K562 (cell line): ENCODE data around the gene EHMT2. TPM values are rescaled to one million over a fixed set of nuclear protein-coding genes. Genes with fewer than 3 reads are reported as not detected.

ENCODE experiments used
- ATAC-seq: fragments of 200-7000 bp; cut with Tn5 transposase; 3 replicates; pipeline ENCODE4 v1.9.1; 2020; ENCODE audit warnings: moderate library complexity
- BruUV-seq: library from RNA; stranded (reverse); fragments of 400-500 nt; replicated peaks from 2 replicates; lab custom pipeline; 2021; lab: Mats Ljungman, UMichigan
- CTCF ChIA-PET: fragments of 300-600 bp; formaldehyde crosslinking; extraction: SDS; loops from one replicate; lab custom pipeline; 2021; ENCODE audit warnings: low intra/inter-chr PET ratio; lab: Yijun Ruan, JAX
- POLR2A ChIA-PET: fragments of 300-600, 350-650 bp; sonication (Branson Sonifier 250); formaldehyde crosslinking; extraction: SDS; loops from one replicate; lab custom pipeline; 2021; ENCODE audit warnings: antibody characterized with exemption, inconsistent platforms; lab: Yijun Ruan, JAX
- DNase-seq, 4 experiments: peaks; one replicate each; pipeline versions ENCODE4 v3.0.0 to v3.0.0-alpha.2; 2011 to 2018; ENCODE audit warnings: low spot score in 3 of 4, mixed read lengths in 3 of 4; ENCODE audit errors: extremely low read depth in 1 of 4
- FAIRE-seq: peaks from 2 replicates; lab custom pipeline; 2011; peaks lifted over from hg19 to GRCh38; lab: Jason Lieb, UNC
- H2AFZ ChIP-seq: 2 replicates; pipeline ENCODE4 v1.6.0; 2011; ENCODE audit warnings: low read depth, low read length, control low read depth, inconsistent platforms
- H3K27ac ChIP-seq: fragments of 200-600 bp; 3 replicates; pipeline ENCODE4 v1.8.0; 2011; ENCODE audit warnings: low read depth, mild to moderate bottlenecking, control low read depth, inconsistent platforms, low read length, moderate library complexity, mixed read lengths; ENCODE audit errors: extremely low read depth
- H3K27me3 ChIP-seq, 2 experiments: fragments of 300-600 bp in 1 of 2; 2 replicates in 1 of 2; 3 replicates in 1 of 2; pipeline versions ENCODE4 v1.6.0 to v1.8.0; 2011; ENCODE audit warnings: inconsistent platforms in 2 of 2, low read length in 2 of 2, mild to moderate bottlenecking in 1 of 2, mixed read lengths in 1 of 2, moderate library complexity in 1 of 2; ENCODE audit not compliant: control insufficient read depth in 2 of 2, insufficient read depth in 2 of 2
- H3K36me3 ChIP-seq: fragments of 300-600 bp; 3 replicates; pipeline ENCODE4 v1.8.0; 2011; ENCODE audit warnings: mild to moderate bottlenecking, low read length, inconsistent platforms; ENCODE audit not compliant: control insufficient read depth, insufficient read depth
- H3K4me1 ChIP-seq, 2 experiments: fragments of 200-600 bp in 1 of 2; replicated peaks in 1 of 2; 2 replicates in 1 of 2; 3 replicates in 1 of 2; pipeline versions ENCODE4 v1.5.1 to v1.8.0; 2011; ENCODE audit warnings: inconsistent platforms in 2 of 2, low read length in 2 of 2, mild to moderate bottlenecking in 1 of 2, mixed read lengths in 1 of 2, moderate library complexity in 1 of 2; ENCODE audit not compliant: control insufficient read depth in 2 of 2, insufficient read depth in 2 of 2
- H3K4me2 ChIP-seq: 2 replicates; pipeline ENCODE4 v1.6.1; 2011; ENCODE audit warnings: low read length, control low read depth, inconsistent platforms, mixed read lengths; ENCODE audit not compliant: insufficient read depth
- H3K4me3 ChIP-seq: fragments of 200-600 bp; sonication (generic), shearing (Covaris generic); 2 replicates; pipeline ENCODE4 v1.5.1; 2016; ENCODE audit warnings: control low read depth, inconsistent platforms
- H3K79me2 ChIP-seq: fragments of 200-600 bp; 3 replicates; pipeline ENCODE4 v1.8.0; 2011; ENCODE audit warnings: low read length, inconsistent platforms; ENCODE audit not compliant: control insufficient read depth, insufficient read depth
- H3K9ac ChIP-seq, 2 experiments: 2 replicates each; pipeline versions ENCODE4 v1.6.0 to v1.6.1; 2011; ENCODE audit warnings: low read depth in 2 of 2, low read length in 2 of 2, control low read depth in 1 of 2, inconsistent platforms in 1 of 2, mild to moderate bottlenecking in 1 of 2, mixed read lengths in 1 of 2; ENCODE audit not compliant: insufficient read depth in 1 of 2
- H3K9me1 ChIP-seq: one replicate; pipeline ENCODE4 v1.6.0; 2011; ENCODE audit warnings: inconsistent platforms, mild to moderate bottlenecking, low read length, moderate library complexity; ENCODE audit not compliant: control insufficient read depth, insufficient read depth
- H3K9me3 ChIP-seq: replicated peaks from 2 replicates; pipeline ENCODE4 v1.5.1; 2011; ENCODE audit warnings: low read depth, low read length, inconsistent platforms; ENCODE audit not compliant: control insufficient read depth, insufficient read depth
- H4K20me1 ChIP-seq: replicated peaks from 2 replicates; pipeline ENCODE4 v1.6.1; 2011; ENCODE audit warnings: low read length, inconsistent platforms, mixed read lengths; ENCODE audit not compliant: control insufficient read depth, insufficient read depth
- CBFA2T3 ChIP-seq: fragments of 450-650 bp; IDR thresholded peaks from 2 replicates; pipeline ENCODE4 v1.6.1; 2017
- CREB3L1 ChIP-seq: fragments of 450-650 bp; IDR thresholded peaks from 2 replicates; pipeline ENCODE4 v1.6.1; 2014; ENCODE audit warnings: low read depth, mild to moderate bottlenecking, moderate library complexity, borderline replicate concordance
- CTBP1 ChIP-seq: fragments of 450-650 bp; IDR thresholded peaks from 2 replicates; pipeline ENCODE4 v1.6.1; 2016; ENCODE audit warnings: borderline replicate concordance
- HDAC1 ChIP-seq, 2 experiments: fragments of 450-650 bp; IDR thresholded peaks; 2 replicates each; pipeline ENCODE4 v1.6.1; 2016 to 2017; ENCODE audit warnings: inconsistent platforms in 1 of 2, mild to moderate bottlenecking in 1 of 2, moderate library complexity in 1 of 2
- KDM1A ChIP-seq, 2 experiments: fragments of 450-650 bp; IDR thresholded peaks; 2 replicates each; pipeline ENCODE4 v1.6.1; 2016; ENCODE audit warnings: mild to moderate bottlenecking in 2 of 2
- MTA3 ChIP-seq: fragments of 450-650 bp; formaldehyde crosslinking; IDR thresholded peaks from 2 replicates; pipeline ENCODE4 v1.6.1; 2017; ENCODE audit warnings: mild to moderate bottlenecking, borderline replicate concordance
- MYC ChIP-seq, 2 experiments: fragments of 250-450 bp in 1 of 2; sonication (Bioruptor Pico) in 1 of 2; IDR thresholded peaks; 2 replicates each; pipeline versions ENCODE4 v1.5.1 to v1.6.1; 2012 to 2021; ENCODE audit warnings: low read depth in 2 of 2, borderline replicate concordance in 1 of 2, improper control_type of control experiment in 1 of 2, low read length in 1 of 2, mild to moderate bottlenecking in 1 of 2, moderate library complexity in 1 of 2
- RCOR1 ChIP-seq, 2 experiments: IDR thresholded peaks; 2 replicates each; pipeline ENCODE4 v1.6.1; 2012; ENCODE audit warnings: low read depth in 2 of 2, low read length in 2 of 2, borderline replicate concordance in 1 of 2, improper control_type of control experiment in 1 of 2
- ZEB2 ChIP-seq: fragments of 450-650 bp; IDR thresholded peaks from 2 replicates; pipeline ENCODE4 v1.6.1; 2016
- WGBS: fragments of 100-300 bp; shearing (Covaris generic); methylation state at CpG from one replicate; pipeline ENCODE4 v1.1.6; 2016; ENCODE audit warnings: low coverage, mixed read lengths; ENCODE audit not compliant: insufficient coverage; ENCODE audit errors: missing lambda C conversion rate; 5-methylcytosine and 5-hydroxymethylcytosine counted together
- in situ Hi-C: fragments of 300-500 bp; cut with MboI; formaldehyde crosslinking; loops from 4 replicates; pipeline ENCODE4 v1.15.0; 2018; ENCODE audit warnings: inconsistent platforms, mixed read lengths
- intact Hi-C: fragments of 100-400 bp; cut with micrococcal nuclease; formaldehyde crosslinking; loops from 2 replicates; pipeline ENCODE4 v1.14.2; 2022
- polyA plus RNA-seq, 8 experiments: library from polyadenylated mRNA; depleted of rRNA in 4 of 8; stranded (reverse) in 5 of 8; unstranded in 3 of 8; fragments of >200 nt; fragmentation: Nextera tagmentation in 2 of 8; fragmentation: Illumina TruSeq in 1 of 8; extraction: Ambion mirVana in 2 of 8; extraction: Trizol in 1 of 8; gene quantifications; 2 replicates each; pipeline versions ENCODE4 v1.2.1 to v1.2.3, GENCODE V29; 2011 to 2014; ENCODE audit warnings: inconsistent platforms in 1 of 8, missing spikeins in 1 of 8
- total RNA-seq, 7 experiments: library from RNA; depleted of rRNA in 6 of 7; stranded (reverse); fragments of >200 nt in 6 of 7; fragmentation: Illumina TruSeq in 2 of 7; extraction: Trizol in 2 of 7; gene quantifications; 2 replicates each; pipeline versions ENCODE4 v1.2.1 to v1.2.3, GENCODE V29; 2011 to 2021; ENCODE audit warnings: low replicate concordance in 1 of 7

EHMT2 gene
- total and polyA plus RNA-seq, 9 of the 15 experiments (the other 6 are each of a cell fraction or from before 2014, with no cell fraction given) = 2.1 to 63.8 (median 38.5) TPM

GRCh38 chr6:31874836-31875572 is 22.5 kb downstream of the EHMT2 start:
- H3K27ac ChIP-seq = no peak overlapping the region
- TF ChIP-seq KDM1A (IDR thresholded peaks at IDR 0.05) = peak; percentile 58 to 69; a peak in 3 of 4 replicates
- TF ChIP-seq CBFA2T3 = peak; percentile 49; the same call in 1 of the 2 replicates
- TF ChIP-seq MYC (IDR thresholded peaks at IDR 0.05; ENCODE audit: low read depth, low read length) = 0 out of 2 replicates have a peak, but pooled peaks have one; percentile 23
- no peak for TF ChIP-seq MYC (CRISPR knock-in tag; IDR thresholded peaks at IDR 0.05; ENCODE audit: borderline replicate concordance, low read depth)
- peak; percentile 63 for TF ChIP-seq ZEB2
- TF ChIP-seq RCOR1 (IDR thresholded peaks at IDR 0.05; ENCODE audit: borderline replicate concordance in 1 of 2, low read depth in 2 of 2, low read length in 2 of 2) = peak in 1 of 2 experiments; percentile 93; a peak in 2 of 4 replicates
- TF ChIP-seq MTA3 = no peak
- TF ChIP-seq CTBP1 = peak; percentile 93; the same call in 1 of the 2 replicates
- TF ChIP-seq CREB3L1 = no peak
- 0 out of 4 replicates have a peak, but pooled peaks of 1 of the 2 experiments have one; percentile 26 for TF ChIP-seq HDAC1 (IDR thresholded peaks at IDR 0.05)
- peaks cover 6% of the 10 kb centered on the region; the same call in 2 of the 3 replicates for H3K36me3 ChIP-seq
- H3K9me3 ChIP-seq = no peaks in the 10 kb centered on the region
- in situ Hi-C loops (no loop called here), intact Hi-C loops (no loop called here)
- BruUV-seq = no TSS peak
- H3K4me2 ChIP-seq = no peak overlapping the region
- 20% methylated on average over 5 of the region's 5 CpGs for whole genome bisulfite sequencing
- no peaks in the 10 kb centered on the region for H3K27me3 ChIP-seq
- no peaks in the 10 kb centered on the region for H4K20me1 ChIP-seq
- ATAC-seq = peak; percentile 9; the same call in 1 of the 3 replicates
- H3K9me1 ChIP-seq = no peaks in the 10 kb centered on the region
- peaks cover 0 to 38% of the 10 kb centered on the region in 2 experiments; a peak in 3 of 5 replicates for H3K4me1 ChIP-seq
- no peak overlapping the region for H3K4me3 ChIP-seq
- DNase-seq = peak in 1 of 4 experiments; percentile 49
- peak; percentile 69 for FAIRE-seq
- H3K9ac ChIP-seq = no peak overlapping the region; a peak in 1 of 4 replicates
- H3K79me2 ChIP-seq = no peaks in the 10 kb centered on the region
- ChIA-PET POLR2A (interaction anchor here (1.0 to 3.2 kb wide), 5 partner anchors 11 to 79 kb away, joined by 3 to 42 read pairs (median 5); partner anchors contain the start of genes NEU1 and VARS1), CTCF (no interaction called here)
- H2AFZ ChIP-seq = no peak overlapping the region
